Lung (tissue), 12 donors: ENCODE data around the gene ZNF436. TPM values are rescaled to one million over a fixed set of nuclear protein-coding genes. Genes with fewer than 3 reads are reported as not detected.

ENCODE experiments used
- ATAC-seq: fragments of 200-7000 bp; cut with Tn5 transposase; one replicate; pipeline ENCODE4 v1.9.1; 2020; ENCODE audit warnings: moderate number of reproducible peaks; ENCODE audit not compliant: insufficient read depth, low FRiP score
- DNase-seq, 3 donors: peaks; one replicate each; pipeline ENCODE4 v3.0.0-alpha.2; 2013 to 2017
- H3K27ac ChIP-seq, 2 donors: one replicate each; pipeline ENCODE4 v1.5.1; 2013; ENCODE audit warnings: mild to moderate bottlenecking in 2 of 2, moderate library complexity in 2 of 2, control low read depth in 1 of 2, inconsistent platforms in 1 of 2, low read depth in 1 of 2, low read length in 1 of 2
- H3K27me3 ChIP-seq, 3 donors: one replicate each; pipeline ENCODE4 v1.5.1; 2013; ENCODE audit warnings: low read length in 2 of 3; ENCODE audit not compliant: control insufficient read depth in 3 of 3, insufficient read depth in 3 of 3
- H3K36me3 ChIP-seq, 4 donors: one replicate each; pipeline ENCODE4 v1.5.1; 2013; ENCODE audit warnings: low read length in 4 of 4, mild to moderate bottlenecking in 1 of 4, moderate library complexity in 1 of 4; ENCODE audit not compliant: control insufficient read depth in 4 of 4, insufficient read depth in 4 of 4
- H3K4me1 ChIP-seq, 5 donors: one replicate each; pipeline ENCODE4 v1.5.1; 2013; ENCODE audit warnings: low read length in 5 of 5, mild to moderate bottlenecking in 2 of 5, moderate library complexity in 1 of 5; ENCODE audit not compliant: control insufficient read depth in 5 of 5, insufficient read depth in 5 of 5
- H3K4me3 ChIP-seq: one replicate; pipeline ENCODE4 v1.5.1; 2013; ENCODE audit warnings: mild to moderate bottlenecking, control low read depth, moderate library complexity
- H3K9ac ChIP-seq, 2 donors: one replicate each; pipeline ENCODE4 v1.5.1; 2013; ENCODE audit warnings: low read length in 2 of 2, control low read depth in 1 of 2; ENCODE audit not compliant: insufficient read depth in 1 of 2
- H3K9me3 ChIP-seq, 4 donors: one replicate each; pipeline ENCODE4 v1.5.1; 2013; ENCODE audit warnings: low read length in 3 of 4, mild to moderate bottlenecking in 1 of 4, moderate library complexity in 1 of 4; ENCODE audit not compliant: control insufficient read depth in 4 of 4, insufficient read depth in 3 of 4
- CTCF ChIP-seq: IDR thresholded peaks from 2 replicates; pipeline ENCODE4 v1.5.1; 2012; ENCODE audit warnings: mild to moderate bottlenecking; ENCODE audit errors: control extremely low read depth, extremely low read depth
- WGBS, 2 donors: extraction: QIAGEN DNeasy Blood & Tissue Kit; methylation state at CpG; one replicate each; pipeline ENCODE4 v1.1.7; 2013; 5-methylcytosine and 5-hydroxymethylcytosine counted together
- polyA plus RNA-seq, 2 donors: library from polyadenylated mRNA; stranded (reverse); fragments of 200-250 nt; gene quantifications; one replicate each; pipeline ENCODE4 v1.2.1, GENCODE V29; 2013
- total RNA-seq, 2 donors: library from RNA; depleted of rRNA in 1 of 2; stranded (reverse); fragments of >200 nt in 1 of 2; gene quantifications; one replicate each; pipeline ENCODE4 v1.2.1, GENCODE V29; 2014 to 2021
- donor health status: control.
- donor health status: control.
- donor health status: Bipolar disorder and iron deficiency.
- donor health status: healthy.
- donor health status: DM: yes; HTN: yes; CAD: no.

ZNF436 gene
- total and polyA plus RNA-seq, 4 donors = 2.1 to 30.9 (median 6.6) TPM

DNA sequence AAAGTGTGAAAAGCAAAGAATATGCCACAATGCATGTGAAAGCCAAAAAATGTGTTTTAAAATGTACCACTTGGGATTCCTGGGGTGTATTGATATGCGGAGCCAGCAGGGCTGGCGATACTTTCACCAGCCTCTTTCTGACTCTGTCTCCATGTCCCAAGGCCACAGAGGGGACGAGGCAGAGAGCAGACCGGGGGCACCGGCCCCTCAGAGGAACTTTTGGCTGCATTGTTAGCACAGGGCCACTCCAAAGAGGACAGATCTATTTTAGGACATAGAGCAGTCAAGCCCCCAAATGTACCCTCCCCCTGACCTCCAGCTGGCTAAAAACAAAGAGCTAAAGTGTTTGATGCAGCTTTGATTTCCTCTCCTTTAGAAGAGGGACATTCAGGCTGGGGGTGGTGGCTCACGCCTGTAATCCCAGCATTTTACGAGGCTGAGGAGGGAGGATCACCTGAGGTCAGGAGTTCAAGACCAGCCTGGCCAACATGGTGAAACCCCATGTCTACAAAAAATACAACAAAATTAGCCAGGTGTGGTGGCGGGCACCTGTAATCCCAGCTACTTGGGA, 25.6 kb upstream of the ZNF436 start:
- Histone ChIP-seq H3K9ac (peak overlapping the region in 1 of 2 donors; percentile 50), H3K27ac (peak overlapping the region; percentile 7 to 89)
- ATAC-seq = no peak

DNA sequence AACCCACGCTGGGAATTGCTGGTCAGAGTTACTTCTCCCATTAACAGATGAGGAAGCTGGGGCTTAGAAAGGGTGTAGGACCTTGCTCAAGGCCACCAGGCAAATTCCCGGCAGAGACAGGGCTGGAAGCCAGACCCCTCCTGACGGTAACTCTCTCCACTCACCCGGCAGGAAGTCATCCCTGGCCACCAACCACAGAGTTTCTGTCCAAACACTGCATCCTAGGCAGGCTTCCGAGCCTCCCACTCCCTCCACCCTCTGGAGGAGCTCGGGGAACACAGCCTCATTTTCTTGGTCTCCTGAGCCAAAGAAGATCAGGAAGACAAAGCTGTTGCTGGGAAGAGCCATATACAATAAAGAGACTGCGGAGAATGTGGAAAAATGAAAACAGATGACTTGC, 25.0 kb upstream of the ZNF436 start:
- 47 to 52% methylated on average over 7 of the region's 7 CpGs for WGBS, 2 donors

More for the DNA sequence above, 25.6 kb upstream of the ZNF436 start:
- WGBS, 2 donors = 68 to 79% methylated on average over 8 of the region's 8 CpGs
- Histone ChIP-seq H3K9me3 (peaks cover 0 to 1% (median 0%) of the 10 kb centered on the region in 4 donors), H3K4me1 (peaks cover 0 to 11% (median 0%) of the 10 kb centered on the region in 5 donors), H3K4me3 (no peak overlapping the region), H3K36me3 (peaks cover 0 to 5% (median 2%) of the 10 kb centered on the region in 4 donors), H3K27me3 (no peaks in the 10 kb centered on the region)
- DNase-seq = peak in 1 of 3 donors; percentile 54
- no peak for TF ChIP-seq CTCF

GRCh38 chr1:23394181-23394580, 24.5 kb upstream of the ZNF436 start:
- no peak for TF ChIP-seq CTCF
- peaks cover 0 to 11% (median 0%) of the 10 kb centered on the region in 5 donors for H3K4me1 ChIP-seq
- WGBS, 2 donors = 78 to 86% methylated on average over 4 of the region's 4 CpGs
- peak overlapping the region; percentile 15 to 89 for H3K27ac ChIP-seq
- peaks cover 0 to 5% (median 2%) of the 10 kb centered on the region in 4 donors for H3K36me3 ChIP-seq
- no peak overlapping the region for H3K9ac ChIP-seq
- no peaks in the 10 kb centered on the region for H3K27me3 ChIP-seq
- no peak overlapping the region for H3K4me3 ChIP-seq
- DNase-seq (no peak), ATAC-seq (no peak)
- H3K9me3 ChIP-seq = peaks cover 0 to 1% (median 0%) of the 10 kb centered on the region in 4 donors

More for the DNA sequence above, 25.0 kb upstream of the ZNF436 start:
- Histone ChIP-seq H3K9ac (no peak overlapping the region), H3K36me3 (peaks cover 0 to 5% (median 2%) of the 10 kb centered on the region in 4 donors), H3K9me3 (peaks cover 0 to 1% (median 0%) of the 10 kb centered on the region in 4 donors), H3K4me1 (peaks cover 0 to 11% (median 0%) of the 10 kb centered on the region in 5 donors), H3K27ac (peak overlapping the region; percentile 15 to 89), H3K4me3 (no peak overlapping the region), H3K27me3 (no peaks in the 10 kb centered on the region)
- no peak for TF ChIP-seq CTCF
- DNase-seq (peak; percentile 73 to 86 (median 77)), ATAC-seq (peak; percentile 63)

DNA sequence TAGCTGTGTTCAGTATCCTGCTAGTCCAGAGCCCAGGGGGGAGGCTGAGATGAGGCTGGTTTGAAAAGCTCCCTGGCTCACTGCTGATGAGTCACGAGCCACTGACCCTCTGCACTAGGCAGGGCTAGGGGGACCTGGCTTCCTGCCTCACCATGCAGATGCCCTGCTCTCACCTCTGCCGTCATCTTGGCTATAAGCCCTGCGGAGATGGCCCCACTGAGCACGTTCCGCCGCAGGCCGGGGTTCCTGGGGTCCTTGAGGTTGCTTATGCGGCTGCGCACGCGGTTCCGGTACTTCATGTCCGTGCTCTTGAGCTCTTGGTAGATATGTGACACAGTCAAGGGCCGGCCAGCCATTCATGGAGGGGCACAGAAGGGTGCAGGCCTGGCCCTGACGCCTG, 24.1 kb upstream of the ZNF436 start:
- Histone ChIP-seq H3K9ac (no peak overlapping the region), H3K27me3 (no peaks in the 10 kb centered on the region), H3K36me3 (peaks cover 0 to 5% (median 2%) of the 10 kb centered on the region in 4 donors), H3K4me3 (no peak overlapping the region), H3K4me1 (peaks cover 0 to 11% (median 0%) of the 10 kb centered on the region in 5 donors), H3K27ac (peak overlapping the region in 1 of 2 donors; percentile 89), H3K9me3 (peaks cover 0 to 1% (median 0%) of the 10 kb centered on the region in 4 donors)
- ATAC-seq = peak; percentile 56
- 94 to 97% methylated on average over 15 of the region's 15 CpGs for WGBS, 2 donors
- no peak for TF ChIP-seq CTCF
- DNase-seq = no peak
